ENCODE measurements around the gene SLC1A4. TPM values are rescaled to one million over a fixed set of nuclear protein-coding genes. Genes with fewer than 3 reads are reported as not detected.

SLC1A4 gene
- polyA plus RNA-seq, 1 of the 3 experiments (the other 2 are of a cell fraction): 4.4 TPM

GRCh38 chr2:64988420-64989125 lies 626 bp upstream of the SLC1A4 start:
- peak overlapping the region; percentile 89 for H3K9ac ChIP-seq
- H3K79me2 ChIP-seq (ENCODE audit: insufficient read depth): no peaks in the 10 kb centered on the region
- peaks cover 4 to 15% of the 10 kb centered on the region in 2 experiments; a peak in 2 of 4 replicates for H3K4me1 ChIP-seq (ENCODE audit: control insufficient read depth in 1 of 2, insufficient read depth in 2 of 2, low read depth in 1 of 2, low read length in 1 of 2)
- peak overlapping the region; percentile 79 to 85 for H3K4me3 ChIP-seq (ENCODE audit: low read depth in 2 of 2, low read length in 1 of 2)
- peak overlapping the region; percentile 81 for H2AFZ ChIP-seq (ENCODE audit: low read depth)
- TF ChIP-seq EP300 (IDR thresholded peaks at IDR 0.05; ENCODE audit: borderline replicate concordance in 1 of 2, low read depth in 1 of 2, low read length in 1 of 2) (no peak), POLR2AphosphoS5 (IDR thresholded peaks at IDR 0.05; ENCODE audit: low read depth, low read length) (0 out of 2 replicates have a peak, but pooled peaks have one; percentile 61), ZBTB33 (IDR thresholded peaks at IDR 0.05; ENCODE audit: borderline replicate concordance, low read depth) (no peak), MEF2A (IDR thresholded peaks at IDR 0.05; ENCODE audit: borderline replicate concordance, low read depth) (no peak), NRF1 (IDR thresholded peaks at IDR 0.05; ENCODE audit: low read depth, low read length) (no peak), RCOR1 (IDR thresholded peaks at IDR 0.05; ENCODE audit: low read length) (peak; percentile 16; the same call in 1 of the 2 replicates), CTCF (IDR thresholded peaks at IDR 0.05) (peak; percentile 56), YY1 (IDR thresholded peaks at IDR 0.05; ENCODE audit: low read depth) (peak; percentile 13; the same call in 1 of the 2 replicates), TAF1 (IDR thresholded peaks at IDR 0.05; ENCODE audit: borderline replicate concordance, low read depth, low read length) (peak; percentile 45; the same call in 1 of the 2 replicates), JUND (IDR thresholded peaks at IDR 0.05) (no peak)
- TF ChIP-seq, protein P1, sequence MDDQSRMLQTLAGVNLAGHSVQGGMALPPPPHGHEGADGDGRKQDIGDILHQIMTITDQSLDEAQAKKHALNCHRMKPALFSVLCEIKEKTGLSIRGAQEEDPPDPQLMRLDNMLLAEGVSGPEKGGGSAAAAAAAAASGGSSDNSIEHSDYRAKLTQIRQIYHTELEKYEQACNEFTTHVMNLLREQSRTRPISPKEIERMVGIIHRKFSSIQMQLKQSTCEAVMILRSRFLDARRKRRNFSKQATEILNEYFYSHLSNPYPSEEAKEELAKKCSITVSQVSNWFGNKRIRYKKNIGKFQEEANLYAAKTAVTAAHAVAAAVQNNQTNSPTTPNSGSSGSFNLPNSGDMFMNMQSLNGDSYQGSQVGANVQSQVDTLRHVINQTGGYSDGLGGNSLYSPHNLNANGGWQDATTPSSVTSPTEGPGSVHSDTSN (IDR thresholded peaks at IDR 0.05): no peak
- TF ChIP-seq, protein P2, sequence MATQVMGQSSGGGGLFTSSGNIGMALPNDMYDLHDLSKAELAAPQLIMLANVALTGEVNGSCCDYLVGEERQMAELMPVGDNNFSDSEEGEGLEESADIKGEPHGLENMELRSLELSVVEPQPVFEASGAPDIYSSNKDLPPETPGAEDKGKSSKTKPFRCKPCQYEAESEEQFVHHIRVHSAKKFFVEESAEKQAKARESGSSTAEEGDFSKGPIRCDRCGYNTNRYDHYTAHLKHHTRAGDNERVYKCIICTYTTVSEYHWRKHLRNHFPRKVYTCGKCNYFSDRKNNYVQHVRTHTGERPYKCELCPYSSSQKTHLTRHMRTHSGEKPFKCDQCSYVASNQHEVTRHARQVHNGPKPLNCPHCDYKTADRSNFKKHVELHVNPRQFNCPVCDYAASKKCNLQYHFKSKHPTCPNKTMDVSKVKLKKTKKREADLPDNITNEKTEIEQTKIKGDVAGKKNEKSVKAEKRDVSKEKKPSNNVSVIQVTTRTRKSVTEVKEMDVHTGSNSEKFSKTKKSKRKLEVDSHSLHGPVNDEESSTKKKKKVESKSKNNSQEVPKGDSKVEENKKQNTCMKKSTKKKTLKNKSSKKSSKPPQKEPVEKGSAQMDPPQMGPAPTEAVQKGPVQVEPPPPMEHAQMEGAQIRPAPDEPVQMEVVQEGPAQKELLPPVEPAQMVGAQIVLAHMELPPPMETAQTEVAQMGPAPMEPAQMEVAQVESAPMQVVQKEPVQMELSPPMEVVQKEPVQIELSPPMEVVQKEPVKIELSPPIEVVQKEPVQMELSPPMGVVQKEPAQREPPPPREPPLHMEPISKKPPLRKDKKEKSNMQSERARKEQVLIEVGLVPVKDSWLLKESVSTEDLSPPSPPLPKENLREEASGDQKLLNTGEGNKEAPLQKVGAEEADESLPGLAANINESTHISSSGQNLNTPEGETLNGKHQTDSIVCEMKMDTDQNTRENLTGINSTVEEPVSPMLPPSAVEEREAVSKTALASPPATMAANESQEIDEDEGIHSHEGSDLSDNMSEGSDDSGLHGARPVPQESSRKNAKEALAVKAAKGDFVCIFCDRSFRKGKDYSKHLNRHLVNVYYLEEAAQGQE (IDR thresholded peaks at IDR 0.05; ENCODE audit: low read depth, low read length): no peak; the same call in 1 of the 2 replicates
- peak overlapping the region; percentile 91 to 93 for H3K27ac ChIP-seq (ENCODE audit: low read depth in 2 of 2, low read length in 1 of 2)
- H3F3A ChIP-seq (replicated peaks; ENCODE audit: insufficient read depth): peaks cover 12% of the 10 kb centered on the region
- H3K36me3 ChIP-seq (replicated peaks in 1 of 2; ENCODE audit: control insufficient read depth in 1 of 2, insufficient read depth in 2 of 2, low read length in 1 of 2): no peaks in the 10 kb centered on the region
- no peaks in the 10 kb centered on the region for H3K9me2 ChIP-seq
- DNase-seq: peak; percentile 90
- POLR2A ChIA-PET: interaction anchor here (0.9 to 1.4 kb wide), 4 partner anchors 8 to 67 kb away, joined by 3 to 8 read pairs (median 5); partner anchors contain the start of gene CEP68
- H3K4me2 ChIP-seq: peak overlapping the region; percentile 95
- H3K27me3 ChIP-seq (ENCODE audit: insufficient read depth): no peaks in the 10 kb centered on the region
- H3K9me3 ChIP-seq: no peaks in the 10 kb centered on the region
- CTCF ChIA-PET: interaction anchor here (0.7 to 2.1 kb wide), 7 partner anchors 8 to 71 kb away, joined by 3 to 10 read pairs (median 5); no protein-coding TSS in a partner anchor
- H4K20me1 ChIP-seq (ENCODE audit: insufficient read depth): peaks cover 6% of the 10 kb centered on the region; the same call in 1 of the 2 replicates
- WGBS (ENCODE audit: low lambda C conversion rate): 0% methylated on average over 13 of the region's 65 CpGs

Measured in SK-N-SH (cell line).